Stimulated activated naive CD8-positive, alpha-beta T cell treated with anti-CD3 and anti-CD28 coated beads, Interleukin-15, Interleukin-2, amounts not matched to agents 100 ng/mL and 50 ng/mL, for 24 hours (primary cell): ENCODE measurements around the gene SV2B.

Experiments used
- H3K27ac Mint-ChIP-seq: one replicate; pipeline ENCODE4 v1.8.0; 2021; ENCODE audit warnings: mild to moderate bottlenecking, mixed read lengths
- H3K27me3 Mint-ChIP-seq: one replicate; pipeline ENCODE4 v1.8.0; 2021; ENCODE audit warnings: mixed read lengths
- H3K36me3 Mint-ChIP-seq: one replicate; pipeline ENCODE4 v1.8.0; 2021; ENCODE audit warnings: low read depth, mixed read lengths
- H3K4me1 Mint-ChIP-seq: one replicate; pipeline ENCODE4 v1.8.0; 2021; ENCODE audit warnings: low read depth, mixed read lengths
- H3K4me3 Mint-ChIP-seq: one replicate; pipeline ENCODE4 v1.8.0; 2021; ENCODE audit warnings: mild to moderate bottlenecking, mixed read lengths
- H3K9me3 Mint-ChIP-seq: one replicate; pipeline ENCODE4 v1.8.0; 2021; ENCODE audit warnings: mixed read lengths

The SV2B gene, protein sequence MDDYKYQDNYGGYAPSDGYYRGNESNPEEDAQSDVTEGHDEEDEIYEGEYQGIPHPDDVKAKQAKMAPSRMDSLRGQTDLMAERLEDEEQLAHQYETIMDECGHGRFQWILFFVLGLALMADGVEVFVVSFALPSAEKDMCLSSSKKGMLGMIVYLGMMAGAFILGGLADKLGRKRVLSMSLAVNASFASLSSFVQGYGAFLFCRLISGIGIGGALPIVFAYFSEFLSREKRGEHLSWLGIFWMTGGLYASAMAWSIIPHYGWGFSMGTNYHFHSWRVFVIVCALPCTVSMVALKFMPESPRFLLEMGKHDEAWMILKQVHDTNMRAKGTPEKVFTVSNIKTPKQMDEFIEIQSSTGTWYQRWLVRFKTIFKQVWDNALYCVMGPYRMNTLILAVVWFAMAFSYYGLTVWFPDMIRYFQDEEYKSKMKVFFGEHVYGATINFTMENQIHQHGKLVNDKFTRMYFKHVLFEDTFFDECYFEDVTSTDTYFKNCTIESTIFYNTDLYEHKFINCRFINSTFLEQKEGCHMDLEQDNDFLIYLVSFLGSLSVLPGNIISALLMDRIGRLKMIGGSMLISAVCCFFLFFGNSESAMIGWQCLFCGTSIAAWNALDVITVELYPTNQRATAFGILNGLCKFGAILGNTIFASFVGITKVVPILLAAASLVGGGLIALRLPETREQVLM

DNA sequence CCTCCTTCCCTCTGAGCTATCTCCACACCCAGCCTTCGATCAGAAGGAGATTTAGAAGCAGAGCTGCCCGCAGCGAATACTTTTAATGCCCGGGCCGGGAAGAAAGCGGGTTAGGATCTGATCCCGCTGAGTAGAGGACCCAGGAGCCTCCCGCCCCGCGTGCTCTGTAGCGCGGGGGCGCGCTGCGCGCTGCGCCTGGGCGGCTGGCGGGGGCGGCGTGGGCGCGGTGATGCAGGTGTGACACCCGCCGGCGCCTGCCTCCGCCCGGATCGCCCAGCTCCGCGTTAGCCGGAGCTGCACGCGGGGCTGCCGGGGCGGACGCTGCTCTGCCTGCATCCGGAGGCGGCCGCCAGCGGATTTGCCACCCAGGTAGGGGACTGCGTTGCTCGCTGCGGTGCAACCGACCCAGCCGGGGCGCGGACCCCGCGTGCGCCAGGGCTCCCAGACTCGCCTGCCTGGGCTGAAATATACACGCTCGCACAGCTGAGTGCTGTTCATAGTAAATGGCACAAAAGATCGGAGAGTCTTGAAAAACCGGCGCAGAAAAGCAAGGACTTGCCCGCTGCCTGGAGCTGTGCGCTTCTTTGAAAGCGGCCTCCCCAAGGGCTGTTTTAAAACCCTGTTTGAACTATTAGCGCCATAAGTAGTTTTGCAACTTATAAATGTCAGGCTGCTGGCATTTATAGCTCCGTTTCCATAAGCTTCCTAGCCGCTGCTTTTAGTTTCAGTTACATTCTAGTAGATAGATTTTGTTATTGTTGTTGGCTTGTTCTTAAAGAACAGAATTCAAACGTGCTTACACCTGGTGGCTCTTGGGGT, at the start of gene SV2B:
Gene SV2B (plus strand): TSS at position 263 of the 819 bp plus-strand sequence. CDS start 126,007 bp downstream, outside the sequence.
- Mint-ChIP-seq H3K36me3 (no peaks in the 10 kb centered on the region), H3K27me3 (peaks cover 88% of the 10 kb centered on the region), H3K27ac (no peak within 1 kb of the TSS), H3K4me3 (peak within 1 kb of the TSS; percentile 82), H3K4me1 (peaks cover 19% of the 10 kb centered on the region), H3K9me3 (no peaks in the 10 kb centered on the region)

DNA sequence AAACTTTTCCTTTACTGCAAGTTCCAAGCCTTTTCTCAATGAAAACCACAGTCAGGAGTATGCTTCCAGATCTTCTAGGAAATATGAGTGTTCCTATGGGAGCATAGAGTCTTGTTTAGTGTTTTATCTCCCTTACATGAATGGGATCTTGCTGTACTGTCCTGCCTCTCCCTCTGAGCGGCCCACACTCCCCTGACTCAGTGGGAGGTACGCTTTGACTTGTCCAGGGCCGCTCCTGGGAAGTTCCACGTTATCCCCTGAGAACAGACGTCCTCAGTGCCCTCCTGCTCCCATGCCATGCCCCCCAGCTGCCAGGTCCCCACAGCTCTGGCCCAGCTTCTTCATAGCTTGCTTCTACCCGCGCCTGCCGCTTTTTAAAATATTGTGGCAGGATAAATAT, 48.8 kb upstream of the SV2B start:
- no peak overlapping the region for H3K27ac Mint-ChIP-seq
- H3K9me3 Mint-ChIP-seq: no peaks in the 10 kb centered on the region
- no peaks in the 10 kb centered on the region for H3K36me3 Mint-ChIP-seq
- H3K27me3 Mint-ChIP-seq: peaks cover 33% of the 10 kb centered on the region
- H3K4me1 Mint-ChIP-seq: peaks cover 12% of the 10 kb centered on the region
- no peak overlapping the region for H3K4me3 Mint-ChIP-seq

DNA sequence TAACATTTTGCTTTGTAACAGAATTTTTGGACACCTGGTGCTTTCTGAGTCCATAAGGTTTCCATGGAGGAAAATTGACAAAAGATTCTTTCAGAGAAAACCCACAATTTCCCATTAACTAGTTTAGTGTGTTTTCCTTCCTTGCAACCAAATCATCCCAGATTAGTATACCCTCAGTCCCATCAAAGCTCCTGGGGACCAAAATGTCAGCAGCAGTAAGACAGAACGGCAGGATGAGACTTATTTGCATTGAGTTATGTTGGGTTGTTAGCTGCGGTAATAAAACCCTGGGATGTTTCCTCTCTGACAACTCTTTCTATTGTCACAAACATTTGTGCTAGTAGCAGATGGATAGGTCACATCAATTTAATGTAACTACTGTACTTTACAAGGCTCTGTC, 45.2 kb upstream of the SV2B start:
- H3K27me3 Mint-ChIP-seq: peaks cover 61% of the 10 kb centered on the region
- no peaks in the 10 kb centered on the region for H3K36me3 Mint-ChIP-seq
- no peaks in the 10 kb centered on the region for H3K9me3 Mint-ChIP-seq
- H3K27ac Mint-ChIP-seq: no peak overlapping the region
- H3K4me3 Mint-ChIP-seq: no peak overlapping the region
- no peaks in the 10 kb centered on the region for H3K4me1 Mint-ChIP-seq

DNA sequence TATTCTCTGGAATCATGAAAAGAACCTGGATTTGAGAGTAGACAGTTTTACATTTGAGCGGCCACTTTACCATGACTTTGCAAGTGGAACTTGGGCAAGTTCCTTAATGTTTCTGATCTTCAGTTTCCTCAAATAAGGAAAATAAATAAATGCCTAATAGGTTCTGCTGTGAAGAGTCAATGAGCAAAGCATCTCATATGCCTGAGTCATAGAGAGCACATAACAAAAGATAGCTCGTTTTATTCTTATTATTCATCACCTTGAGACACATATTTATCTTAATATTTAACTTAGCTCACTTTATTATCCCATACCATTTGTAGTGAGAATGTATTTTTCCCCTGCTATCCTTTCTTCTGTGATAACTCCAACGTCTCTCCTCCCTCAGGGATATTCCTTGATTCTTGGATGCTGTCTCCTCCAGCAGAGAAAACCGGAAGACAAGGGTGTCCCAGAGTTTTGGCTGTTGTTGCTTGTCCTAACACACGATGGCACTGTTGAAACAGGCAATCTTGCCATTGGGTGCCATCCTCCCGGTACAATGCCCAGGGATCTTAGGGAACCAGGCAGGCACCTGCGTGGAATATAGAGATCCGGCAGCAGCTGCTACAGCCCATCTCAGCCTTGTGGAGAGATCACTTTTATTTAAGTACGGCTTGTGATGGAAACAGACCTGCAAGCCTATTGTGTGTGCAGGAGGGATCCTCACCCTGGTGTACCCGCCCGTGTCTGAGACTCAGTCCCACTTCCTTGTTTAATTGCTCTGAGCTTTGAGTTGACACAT, 44.3 kb upstream of the SV2B start:
- H3K4me1 Mint-ChIP-seq: no peaks in the 10 kb centered on the region
- H3K27ac Mint-ChIP-seq: no peak overlapping the region
- H3K27me3 Mint-ChIP-seq: peaks cover 64% of the 10 kb centered on the region
- H3K36me3 Mint-ChIP-seq: no peaks in the 10 kb centered on the region
- no peak overlapping the region for H3K4me3 Mint-ChIP-seq
- no peaks in the 10 kb centered on the region for H3K9me3 Mint-ChIP-seq

DNA sequence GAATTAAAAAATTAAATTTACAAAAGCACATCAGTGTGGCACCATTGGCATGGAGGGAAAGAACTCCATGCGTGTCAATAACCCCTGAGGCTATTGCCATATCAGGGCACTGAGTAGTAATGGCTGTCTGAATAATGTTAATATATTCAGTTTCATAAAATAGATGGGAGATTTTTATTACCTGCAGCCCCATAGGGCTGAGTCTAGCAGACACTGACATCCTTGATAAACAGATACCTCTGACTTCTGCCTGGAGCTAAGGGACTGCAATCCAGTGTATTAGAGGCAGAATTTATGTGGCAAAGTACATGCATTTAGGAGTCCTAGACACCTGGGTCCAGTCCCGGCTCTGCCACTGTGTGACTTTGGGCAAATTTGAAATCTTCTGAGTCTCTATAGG, 38.8 kb upstream of the SV2B start:
- Mint-ChIP-seq H3K36me3 (no peaks in the 10 kb centered on the region), H3K27ac (no peak overlapping the region), H3K4me3 (no peak overlapping the region), H3K9me3 (peaks cover 4% of the 10 kb centered on the region), H3K4me1 (no peaks in the 10 kb centered on the region), H3K27me3 (peaks cover 31% of the 10 kb centered on the region)

DNA sequence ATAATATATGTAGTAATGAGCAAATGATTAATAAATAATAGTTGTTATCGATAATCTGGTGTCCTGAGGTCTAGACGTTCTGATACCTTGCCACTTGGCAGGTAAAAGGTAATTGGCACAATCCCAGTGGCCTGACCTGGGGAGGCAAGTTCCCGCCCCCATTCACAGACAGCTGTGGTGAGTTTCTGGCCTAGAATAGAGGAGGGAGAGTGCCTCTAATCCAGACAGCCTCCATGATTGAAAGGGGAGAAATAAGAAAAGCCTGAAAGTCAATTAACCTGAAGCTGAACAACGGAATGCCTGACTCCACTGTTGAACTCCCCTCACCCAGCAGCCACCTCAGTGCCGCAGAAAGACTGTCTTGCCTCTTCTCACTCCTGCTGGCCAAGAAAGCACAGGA, 38.1 kb upstream of the SV2B start:
- Mint-ChIP-seq H3K27me3 (peaks cover 25% of the 10 kb centered on the region), H3K27ac (no peak overlapping the region), H3K36me3 (no peaks in the 10 kb centered on the region), H3K9me3 (peaks cover 4% of the 10 kb centered on the region), H3K4me3 (no peak overlapping the region), H3K4me1 (no peaks in the 10 kb centered on the region)

DNA sequence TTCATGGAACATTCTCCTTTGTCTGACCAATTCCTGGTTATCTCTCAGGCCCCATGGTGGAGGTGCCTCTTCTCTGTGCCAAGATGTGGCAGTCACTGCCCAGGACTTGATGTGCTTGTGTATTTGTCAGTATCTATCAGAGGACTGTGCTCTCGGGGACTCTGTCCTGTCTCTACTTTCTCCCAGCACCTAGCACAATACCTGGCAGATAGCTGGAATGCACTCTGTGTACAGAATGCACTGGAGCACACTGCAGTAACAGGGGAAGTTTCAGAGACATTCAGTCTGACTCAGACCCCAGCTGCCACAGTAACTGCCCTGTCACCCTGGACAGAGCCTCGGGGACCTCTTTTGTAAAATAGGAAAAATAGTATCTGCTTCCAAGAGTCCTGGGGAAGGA, 34.6 kb upstream of the SV2B start:
- Mint-ChIP-seq H3K4me3 (no peak overlapping the region), H3K4me1 (no peaks in the 10 kb centered on the region), H3K27ac (no peak overlapping the region), H3K9me3 (peaks cover 4% of the 10 kb centered on the region), H3K36me3 (no peaks in the 10 kb centered on the region), H3K27me3 (peaks cover 12% of the 10 kb centered on the region)

DNA sequence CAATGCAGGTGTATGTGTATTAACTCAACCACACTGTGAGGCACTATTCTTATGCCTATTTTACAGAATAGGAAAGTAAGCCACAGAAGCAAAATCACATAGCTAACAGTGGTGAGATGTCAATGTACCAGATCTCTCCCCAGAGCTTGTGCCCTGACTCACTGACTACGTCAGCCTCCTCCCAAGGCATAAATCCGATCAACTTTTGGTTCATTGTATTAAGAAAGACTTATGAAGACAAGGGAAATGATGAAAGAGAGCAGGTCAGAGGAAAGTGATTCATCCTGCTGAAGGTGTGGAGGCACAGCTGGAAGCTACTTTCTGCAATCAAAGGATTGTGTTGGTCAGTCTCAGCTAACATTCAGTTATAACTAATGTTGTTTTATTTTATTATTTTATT, 33.0 kb upstream of the SV2B start:
- peaks cover 23% of the 10 kb centered on the region for H3K27me3 Mint-ChIP-seq

DNA sequence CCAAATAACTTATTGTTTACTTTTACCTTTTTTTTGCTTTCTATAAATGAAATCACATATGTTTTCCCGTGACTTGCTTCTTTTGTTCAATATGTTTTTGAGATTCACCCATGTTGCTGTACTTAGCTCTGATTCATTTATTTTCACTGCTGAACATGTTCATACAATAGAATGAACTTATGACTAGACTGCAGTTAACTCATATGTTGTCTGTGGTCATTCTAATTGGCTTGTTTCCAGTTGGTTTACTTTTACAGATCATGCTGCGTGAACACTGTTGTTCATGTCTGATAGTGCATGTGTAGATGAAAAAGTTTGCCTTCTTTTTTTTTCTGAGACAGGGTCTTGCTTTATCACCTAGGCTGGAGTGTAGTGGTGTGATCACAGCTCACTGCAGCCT, 31.6 kb upstream of the SV2B start:
- Mint-ChIP-seq H3K9me3 (peaks cover 4% of the 10 kb centered on the region), H3K4me1 (no peaks in the 10 kb centered on the region), H3K4me3 (no peak overlapping the region), H3K27ac (no peak overlapping the region), H3K36me3 (no peaks in the 10 kb centered on the region), H3K27me3 (peaks cover 34% of the 10 kb centered on the region)

More for the DNA sequence above, 33.0 kb upstream of the SV2B start:
- no peaks in the 10 kb centered on the region for H3K36me3 Mint-ChIP-seq
- H3K4me3 Mint-ChIP-seq: no peak overlapping the region
- peaks cover 4% of the 10 kb centered on the region for H3K9me3 Mint-ChIP-seq
- H3K4me1 Mint-ChIP-seq: no peaks in the 10 kb centered on the region
- no peak overlapping the region for H3K27ac Mint-ChIP-seq

DNA sequence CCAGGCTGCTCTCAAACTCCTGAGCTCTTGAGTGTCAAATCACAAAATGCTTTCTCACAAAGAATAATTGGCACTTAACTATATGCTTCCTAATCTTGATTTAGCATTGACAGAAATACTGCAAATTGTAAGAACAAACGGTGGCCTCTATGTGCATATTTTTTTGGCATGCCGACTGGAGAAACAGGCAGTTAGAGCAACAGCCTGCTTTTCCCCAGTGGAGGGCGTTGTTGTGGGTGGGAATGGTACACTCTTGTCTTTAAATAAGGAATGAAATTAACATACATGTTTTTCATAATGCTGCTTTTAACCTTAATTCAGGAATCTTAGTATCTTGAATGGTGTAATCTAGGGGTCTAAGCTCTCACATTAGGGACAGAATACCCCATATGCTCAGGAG, 31.1 kb upstream of the SV2B start:
- H3K36me3 Mint-ChIP-seq: no peaks in the 10 kb centered on the region
- no peak overlapping the region for H3K27ac Mint-ChIP-seq
- no peak overlapping the region for H3K4me3 Mint-ChIP-seq
- H3K27me3 Mint-ChIP-seq: peaks cover 35% of the 10 kb centered on the region
- H3K9me3 Mint-ChIP-seq: peaks cover 4% of the 10 kb centered on the region
- H3K4me1 Mint-ChIP-seq: no peaks in the 10 kb centered on the region

DNA sequence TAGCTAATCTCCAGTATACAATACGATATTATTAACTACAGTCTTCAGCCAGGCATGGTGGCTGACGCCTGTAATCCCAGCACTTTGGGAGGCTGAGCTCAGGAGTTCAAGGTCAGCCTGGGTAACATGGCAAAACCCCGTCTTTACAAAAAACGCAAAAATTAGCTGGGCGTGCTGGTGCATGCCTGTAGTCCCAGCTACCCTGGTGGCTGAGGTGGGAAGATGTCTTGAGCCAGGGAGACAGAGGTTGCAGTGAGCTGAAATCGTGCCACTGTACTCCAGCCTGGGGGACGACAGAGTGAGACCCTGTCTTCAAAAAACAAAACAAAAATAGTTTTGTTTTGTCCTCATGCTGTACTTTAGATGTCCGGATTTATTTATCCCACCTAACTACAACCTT, 29.2 kb upstream of the SV2B start:
- Mint-ChIP-seq H3K4me3 (no peak overlapping the region), H3K9me3 (no peaks in the 10 kb centered on the region), H3K4me1 (no peaks in the 10 kb centered on the region), H3K27me3 (peaks cover 35% of the 10 kb centered on the region), H3K36me3 (no peaks in the 10 kb centered on the region), H3K27ac (no peak overlapping the region)

DNA sequence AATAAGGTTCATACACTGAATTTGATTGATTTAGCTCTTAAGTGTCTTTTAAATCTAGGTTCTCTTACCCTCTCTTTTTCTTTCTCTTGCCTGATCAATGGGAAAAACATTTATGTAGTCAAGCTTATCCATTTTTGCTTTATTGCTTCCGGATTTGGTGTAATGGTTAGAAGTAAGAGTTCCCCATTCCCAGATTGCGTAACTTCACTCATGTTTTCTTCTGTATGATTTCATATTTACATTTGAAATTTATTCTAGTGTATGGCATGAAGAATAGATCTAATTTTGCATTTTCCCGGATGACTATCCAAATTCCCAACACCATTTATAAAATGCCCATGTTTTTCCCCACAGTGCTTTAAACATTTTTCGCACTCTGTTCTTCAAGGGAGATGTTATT, 27.9 kb upstream of the SV2B start:
- H3K9me3 Mint-ChIP-seq: no peaks in the 10 kb centered on the region
- no peaks in the 10 kb centered on the region for H3K36me3 Mint-ChIP-seq
- peaks cover 35% of the 10 kb centered on the region for H3K27me3 Mint-ChIP-seq
- H3K4me1 Mint-ChIP-seq: no peaks in the 10 kb centered on the region
- no peak overlapping the region for H3K4me3 Mint-ChIP-seq
- H3K27ac Mint-ChIP-seq: no peak overlapping the region

DNA sequence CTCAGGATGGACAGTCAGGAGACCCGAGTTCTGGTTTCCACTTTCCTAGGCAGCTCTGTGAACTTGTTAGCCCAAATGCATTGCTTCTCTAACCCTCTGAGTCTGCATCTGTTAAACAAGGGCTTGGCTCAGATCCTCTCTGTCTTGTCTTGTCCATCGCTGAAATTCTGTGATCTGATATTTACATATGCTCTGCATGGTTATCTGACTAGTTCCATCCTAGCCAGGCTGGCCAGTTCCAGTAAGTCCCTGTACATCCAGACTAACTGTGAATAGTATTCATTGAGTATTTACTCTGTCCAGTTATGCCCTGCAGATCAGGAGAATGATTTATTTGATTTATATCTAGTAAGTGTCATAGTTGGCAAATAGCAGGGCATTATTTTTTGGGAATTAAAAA, 27.0 kb upstream of the SV2B start:
- Mint-ChIP-seq H3K9me3 (no peaks in the 10 kb centered on the region), H3K27me3 (peaks cover 35% of the 10 kb centered on the region), H3K4me3 (no peak overlapping the region)

DNA sequence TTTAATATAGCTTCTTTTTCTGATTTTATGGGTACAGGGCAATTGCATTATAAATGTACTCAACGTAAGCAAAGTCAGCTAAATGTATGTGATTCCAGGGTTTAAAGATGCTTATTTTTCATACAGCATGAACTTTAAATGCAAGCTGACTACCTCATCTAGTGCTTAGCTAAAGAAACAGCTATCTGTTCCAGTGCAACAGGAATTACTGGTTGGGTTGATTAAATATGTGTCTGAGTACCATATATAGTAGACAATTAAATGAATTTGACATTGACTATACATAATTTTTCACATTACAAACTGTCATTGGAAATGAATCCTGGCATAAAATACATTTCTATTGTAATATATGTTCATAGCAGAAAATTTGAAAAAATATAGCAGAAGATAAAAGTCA, 26.3 kb upstream of the SV2B start:
- peaks cover 4% of the 10 kb centered on the region for H3K9me3 Mint-ChIP-seq
- H3K27me3 Mint-ChIP-seq: peaks cover 29% of the 10 kb centered on the region
- H3K27ac Mint-ChIP-seq: no peak overlapping the region
- H3K4me1 Mint-ChIP-seq: no peaks in the 10 kb centered on the region
- H3K36me3 Mint-ChIP-seq: no peaks in the 10 kb centered on the region
- no peak overlapping the region for H3K4me3 Mint-ChIP-seq

More for the DNA sequence above, 27.0 kb upstream of the SV2B start:
- Mint-ChIP-seq H3K36me3 (no peaks in the 10 kb centered on the region), H3K27ac (no peak overlapping the region), H3K4me1 (no peaks in the 10 kb centered on the region)
